Activated CD8-positive, alpha-beta T cell treated with anti-CD3 and anti-CD28 coated beads, Interleukin-2, amount 10 ng/mL, durations not matched to agents 7 days and 5 days (primary cell): Measurements from ENCODE around the gene AGAP1. TPM values are rescaled to one million over a fixed set of nuclear protein-coding genes. Genes with fewer than 3 reads are reported as not detected.

ENCODE experiments used
- ATAC-seq: fragments of 150-1000 bp; cut with Tn5 transposase; one replicate; pipeline ENCODE4 v1.10.0; 2021; ENCODE audit warnings: moderate library complexity
- CTCF ChIA-PET: fragments of 350-600 bp; sonication (Branson Sonifier 250); formaldehyde crosslinking; loops from one replicate; lab custom pipeline; 2021; ENCODE audit warnings: antibody characterized with exemption; lab: Charles Lee
- POLR2A ChIA-PET: fragments of 350-600 bp; sonication (Branson Sonifier 250); formaldehyde crosslinking; loops from one replicate; lab custom pipeline; 2021; ENCODE audit warnings: antibody characterized with exemption; lab: Charles Lee
- DNase-seq: peaks from one replicate; pipeline ENCODE4 v3.0.0-alpha.2; 2020
- H3K27ac Mint-ChIP-seq: one replicate; pipeline ENCODE4 v1.8.0; 2021; ENCODE audit warnings: mild to moderate bottlenecking, mixed read lengths
- H3K27me3 Mint-ChIP-seq: one replicate; pipeline ENCODE4 v1.8.0; 2021; ENCODE audit warnings: low read depth, mixed read lengths
- H3K36me3 Mint-ChIP-seq: one replicate; pipeline ENCODE4 v1.8.0; 2021; ENCODE audit warnings: low read depth, mixed read lengths
- H3K4me1 Mint-ChIP-seq: one replicate; pipeline ENCODE4 v1.8.0; 2021; ENCODE audit warnings: low read depth, mixed read lengths
- H3K4me3 Mint-ChIP-seq: one replicate; pipeline ENCODE4 v1.8.0; 2021; ENCODE audit warnings: mild to moderate bottlenecking, mixed read lengths
- H3K9me3 Mint-ChIP-seq: one replicate; pipeline ENCODE4 v1.8.0; 2022; ENCODE audit warnings: mixed read lengths; ENCODE audit not compliant: insufficient read depth
- total RNA-seq, 2 experiments: library from RNA; stranded (reverse); gene quantifications; one replicate each; pipeline ENCODE4 v1.2.3, GENCODE V29; 2021

The AGAP1 gene
- total RNA-seq, 2 experiments from 2014 or later: 0.82 to 1.3 TPM

GRCh38 chr2:235493402-235493774, 455 bp upstream of the AGAP1 start:
- ChIA-PET CTCF (no interaction called here), POLR2A (no interaction called here)
- H3K9me3 Mint-ChIP-seq: no peaks in the 10 kb centered on the region
- H3K27ac Mint-ChIP-seq: no peak overlapping the region
- peak overlapping the region; percentile 71 for H3K4me3 Mint-ChIP-seq
- ATAC-seq: no peak
- H3K36me3 Mint-ChIP-seq: no peaks in the 10 kb centered on the region
- DNase-seq: no peak
- H3K4me1 Mint-ChIP-seq: peaks cover 5% of the 10 kb centered on the region
- H3K27me3 Mint-ChIP-seq: peaks cover 54% of the 10 kb centered on the region

GRCh38 chr2:235494716-235495372, 1.0 kb downstream of the AGAP1 start:
- no peak overlapping the region for H3K27ac Mint-ChIP-seq
- H3K27me3 Mint-ChIP-seq: peaks cover 54% of the 10 kb centered on the region
- peak; percentile 40 for ATAC-seq
- no peaks in the 10 kb centered on the region for H3K36me3 Mint-ChIP-seq
- CTCF ChIA-PET: no interaction called here
- H3K4me1 Mint-ChIP-seq: peaks cover 5% of the 10 kb centered on the region
- no peak for DNase-seq
- POLR2A ChIA-PET: no interaction called here
- peak overlapping the region; percentile 25 for H3K4me3 Mint-ChIP-seq
- H3K9me3 Mint-ChIP-seq: no peaks in the 10 kb centered on the region

GRCh38 chr2:235495373-235496238, 1.8 kb downstream of the AGAP1 start:
- H3K9me3 Mint-ChIP-seq: no peaks in the 10 kb centered on the region
- ATAC-seq: no peak
- no peaks in the 10 kb centered on the region for H3K36me3 Mint-ChIP-seq
- H3K4me3 Mint-ChIP-seq: peak overlapping the region; percentile 12
- ChIA-PET CTCF (no interaction called here), POLR2A (no interaction called here)
- H3K27ac Mint-ChIP-seq: no peak overlapping the region
- no peak for DNase-seq
- H3K27me3 Mint-ChIP-seq: peaks cover 49% of the 10 kb centered on the region
- H3K4me1 Mint-ChIP-seq: peaks cover 5% of the 10 kb centered on the region

GRCh38 chr2:235496239-235496621, 2.4 kb downstream of the AGAP1 start:
- Mint-ChIP-seq H3K4me3 (no peak overlapping the region), H3K9me3 (no peaks in the 10 kb centered on the region), H3K27ac (no peak overlapping the region)

GRCh38 chr2:235497096-235497495, 3.3 kb downstream of the AGAP1 start:
- Mint-ChIP-seq H3K4me3 (no peak overlapping the region), H3K9me3 (no peaks in the 10 kb centered on the region), H3K4me1 (peaks cover 16% of the 10 kb centered on the region), H3K27ac (no peak overlapping the region), H3K27me3 (peaks cover 51% of the 10 kb centered on the region), H3K36me3 (no peaks in the 10 kb centered on the region)
- DNase-seq: no peak
- ATAC-seq: no peak
- ChIA-PET CTCF (no interaction called here), POLR2A (no interaction called here)

More at GRCh38 chr2:235496239-235496621, 2.4 kb downstream of the AGAP1 start:
- Mint-ChIP-seq H3K36me3 (no peaks in the 10 kb centered on the region), H3K27me3 (peaks cover 49% of the 10 kb centered on the region), H3K4me1 (peaks cover 8% of the 10 kb centered on the region)
- CTCF ChIA-PET: no interaction called here
- POLR2A ChIA-PET: no interaction called here
- DNase-seq (no peak), ATAC-seq (no peak)

- Mint-ChIP-seq H3K27ac (no peak overlapping the region), H3K4me3 (no peak overlapping the region)
Observed at GRCh38 chr2:235498541-235498940, 4.7 kb downstream of the AGAP1 start.

GRCh38 chr2:235498946-235499812, 5.3 kb downstream of the AGAP1 start:
- POLR2A ChIA-PET: no interaction called here
- H3K4me3 Mint-ChIP-seq: no peak overlapping the region
- H3K9me3 Mint-ChIP-seq: no peaks in the 10 kb centered on the region
- DNase-seq (no peak), ATAC-seq (no peak)
- no peaks in the 10 kb centered on the region for H3K36me3 Mint-ChIP-seq
- H3K27ac Mint-ChIP-seq: no peak overlapping the region
- H3K27me3 Mint-ChIP-seq: peaks cover 47% of the 10 kb centered on the region
- CTCF ChIA-PET: no interaction called here
- peaks cover 18% of the 10 kb centered on the region for H3K4me1 Mint-ChIP-seq

More at GRCh38 chr2:235498541-235498940, 4.7 kb downstream of the AGAP1 start:
- Mint-ChIP-seq H3K27me3 (peaks cover 47% of the 10 kb centered on the region), H3K9me3 (no peaks in the 10 kb centered on the region), H3K4me1 (peaks cover 18% of the 10 kb centered on the region), H3K36me3 (no peaks in the 10 kb centered on the region)
- POLR2A ChIA-PET: no interaction called here
- DNase-seq (no peak), ATAC-seq (no peak)
- CTCF ChIA-PET: no interaction called here

GRCh38 chr2:235500110-235500760, 6.4 kb downstream of the AGAP1 start:
- ChIA-PET CTCF (interaction anchor here (1.1 kb wide), 1 partner anchor 18 kb away, joined by 3 read pairs; no protein-coding TSS in a partner anchor), POLR2A (no interaction called here)
- DNase-seq (no peak), ATAC-seq (no peak)
- H3K27ac Mint-ChIP-seq: no peak overlapping the region
- peaks cover 18% of the 10 kb centered on the region for H3K4me1 Mint-ChIP-seq
- H3K36me3 Mint-ChIP-seq: no peaks in the 10 kb centered on the region
- H3K4me3 Mint-ChIP-seq: no peak overlapping the region
- peaks cover 45% of the 10 kb centered on the region for H3K27me3 Mint-ChIP-seq
- H3K9me3 Mint-ChIP-seq: no peaks in the 10 kb centered on the region

- H3K4me3 Mint-ChIP-seq: peak overlapping the region; percentile 13
- no peaks in the 10 kb centered on the region for H3K36me3 Mint-ChIP-seq
- H3K27me3 Mint-ChIP-seq: peaks cover 38% of the 10 kb centered on the region
- H3K9me3 Mint-ChIP-seq: no peaks in the 10 kb centered on the region
- H3K4me1 Mint-ChIP-seq: peaks cover 18% of the 10 kb centered on the region
- ATAC-seq: no peak
- POLR2A ChIA-PET: no interaction called here
- CTCF ChIA-PET: interaction anchor here (1.1 kb wide), 1 partner anchor 17 kb away, joined by 3 read pairs; no protein-coding TSS in a partner anchor
- peak; percentile 24 for DNase-seq
- H3K27ac Mint-ChIP-seq: no peak overlapping the region
Observed at GRCh38 chr2:235500761-235501672, 7.2 kb downstream of the AGAP1 start.

GRCh38 chr2:235501673-235502031, 7.8 kb downstream of the AGAP1 start:
- Mint-ChIP-seq H3K9me3 (no peaks in the 10 kb centered on the region), H3K36me3 (no peaks in the 10 kb centered on the region), H3K27ac (no peak overlapping the region), H3K27me3 (peaks cover 31% of the 10 kb centered on the region), H3K4me3 (peak overlapping the region; percentile 13), H3K4me1 (peaks cover 16% of the 10 kb centered on the region)
- ATAC-seq (no peak), DNase-seq (no peak)
- ChIA-PET POLR2A (no interaction called here), CTCF (interaction anchor here (1.1 kb wide), 1 partner anchor 16 kb away, joined by 3 read pairs; no protein-coding TSS in a partner anchor)
